GM12892 (cell line): ENCODE measurements around the gene SCYL1.

Source experiments
- POLR2A ChIP-seq: IDR thresholded peaks from 2 replicates; pipeline ENCODE4 v1.6.1; 2011; ENCODE audit warnings: low read depth, low read length, control low read depth
- POLR2AphosphoS5 ChIP-seq: IDR thresholded peaks from 2 replicates; pipeline ENCODE4 v1.6.1; 2011; ENCODE audit warnings: low read depth, low read length, control low read depth
- TAF1 ChIP-seq: IDR thresholded peaks from 2 replicates; pipeline ENCODE4 v1.6.1; 2011; ENCODE audit warnings: low read depth, mild to moderate bottlenecking, control low read depth, low read length, borderline replicate concordance

GRCh38 chr11:65479184-65480145, 45.4 kb upstream of the SCYL1 start:
- no peak for TF ChIP-seq POLR2AphosphoS5
- no peak for TF ChIP-seq POLR2A
- no peak for TF ChIP-seq TAF1
